Duodenal mucosa (tissue), 2 donors: ENCODE measurements around the gene SLC25A33.

ENCODE experiments used
- H3K27ac ChIP-seq: one replicate; pipeline ENCODE4 v1.7.0; 2013; ENCODE audit warnings: low read depth, low read length
- H3K27me3 ChIP-seq, 2 donors: one replicate each; pipeline ENCODE4 v1.7.0; 2013; ENCODE audit warnings: low read length in 2 of 2, control low read depth in 1 of 2; ENCODE audit not compliant: insufficient read depth in 2 of 2, control insufficient read depth in 1 of 2
- H3K36me3 ChIP-seq, 2 donors: one replicate each; pipeline ENCODE4 v1.7.0; 2013; ENCODE audit warnings: low read length in 2 of 2, control low read depth in 1 of 2; ENCODE audit not compliant: insufficient read depth in 2 of 2, control insufficient read depth in 1 of 2
- H3K4me1 ChIP-seq, 2 donors: one replicate each; pipeline ENCODE4 v1.7.0; 2013; ENCODE audit warnings: low read length in 2 of 2, control low read depth in 1 of 2; ENCODE audit not compliant: insufficient read depth in 2 of 2, control insufficient read depth in 1 of 2
- H3K4me3 ChIP-seq, 2 donors: one replicate each; pipeline ENCODE4 v1.7.0; 2013; ENCODE audit warnings: low read length in 2 of 2, low read depth in 1 of 2
- H3K9ac ChIP-seq, 2 donors: one replicate each; pipeline ENCODE4 v1.7.0; 2013; ENCODE audit warnings: low read length in 2 of 2, low read depth in 1 of 2
- H3K9me3 ChIP-seq, 2 donors: one replicate each; pipeline ENCODE4 v1.7.0; 2013; ENCODE audit warnings: low read length in 2 of 2, control low read depth in 1 of 2; ENCODE audit not compliant: control insufficient read depth in 1 of 2

The SLC25A33 gene

GRCh38 chr1:9599741-9600140 is 60.5 kb downstream of the SLC25A33 start:
- H3K27me3 ChIP-seq = no peaks in the 10 kb centered on the region
- H3K4me3 ChIP-seq = no peak overlapping the region
- H3K9me3 ChIP-seq = no peaks in the 10 kb centered on the region
- peaks cover 0 to 3% of the 10 kb centered on the region in 2 donors for H3K4me1 ChIP-seq
- H3K9ac ChIP-seq = no peak overlapping the region
- H3K27ac ChIP-seq = no peak overlapping the region
- peaks cover 15 to 53% of the 10 kb centered on the region in 2 donors for H3K36me3 ChIP-seq

GRCh38 chr1:9600861-9601834 is 61.9 kb downstream of the SLC25A33 start:
- no peak overlapping the region for H3K9ac ChIP-seq
- H3K4me1 ChIP-seq = peaks cover 0 to 3% of the 10 kb centered on the region in 2 donors
- no peak overlapping the region for H3K27ac ChIP-seq
- H3K27me3 ChIP-seq = no peaks in the 10 kb centered on the region
- no peak overlapping the region for H3K4me3 ChIP-seq
- peaks cover 15 to 57% of the 10 kb centered on the region in 2 donors for H3K36me3 ChIP-seq
- H3K9me3 ChIP-seq = no peaks in the 10 kb centered on the region

- Histone ChIP-seq H3K27ac (no peak overlapping the region), H3K36me3 (peaks cover 14 to 57% of the 10 kb centered on the region in 2 donors), H3K9ac (no peak overlapping the region), H3K9me3 (no peaks in the 10 kb centered on the region), H3K4me1 (no peaks in the 10 kb centered on the region), H3K4me3 (no peak overlapping the region), H3K27me3 (no peaks in the 10 kb centered on the region)
These were observed 62.9 kb downstream of the SLC25A33 start for GRCh38 chr1:9601942-9602793.

GRCh38 chr1:9602794-9603167 is 63.5 kb downstream of the SLC25A33 start:
- H3K9ac ChIP-seq = no peak overlapping the region
- no peaks in the 10 kb centered on the region for H3K27me3 ChIP-seq
- no peaks in the 10 kb centered on the region for H3K4me1 ChIP-seq
- no peaks in the 10 kb centered on the region for H3K9me3 ChIP-seq
- H3K36me3 ChIP-seq = peaks cover 10 to 51% of the 10 kb centered on the region in 2 donors
- no peak overlapping the region for H3K27ac ChIP-seq
- no peak overlapping the region for H3K4me3 ChIP-seq

GRCh38 chr1:9603307-9603706 is 64.0 kb downstream of the SLC25A33 start:
- Histone ChIP-seq H3K4me1 (no peaks in the 10 kb centered on the region), H3K9me3 (no peaks in the 10 kb centered on the region), H3K36me3 (peaks cover 11 to 46% of the 10 kb centered on the region in 2 donors), H3K27ac (no peak overlapping the region), H3K27me3 (no peaks in the 10 kb centered on the region), H3K9ac (no peak overlapping the region), H3K4me3 (no peak overlapping the region)

- Histone ChIP-seq H3K9ac (no peak overlapping the region), H3K4me1 (no peaks in the 10 kb centered on the region)
These were observed 64.8 kb downstream of the SLC25A33 start for GRCh38 chr1:9603766-9604753.

GRCh38 chr1:9604836-9605235 is 65.6 kb downstream of the SLC25A33 start:
- no peaks in the 10 kb centered on the region for H3K27me3 ChIP-seq
- H3K4me3 ChIP-seq = no peak overlapping the region
- H3K36me3 ChIP-seq = peaks cover 16 to 57% of the 10 kb centered on the region in 2 donors
- H3K9me3 ChIP-seq = no peaks in the 10 kb centered on the region
- H3K9ac ChIP-seq = no peak overlapping the region
- H3K27ac ChIP-seq = no peak overlapping the region
- no peaks in the 10 kb centered on the region for H3K4me1 ChIP-seq

More at GRCh38 chr1:9603766-9604753, 64.8 kb downstream of the SLC25A33 start:
- Histone ChIP-seq H3K36me3 (peaks cover 16 to 51% of the 10 kb centered on the region in 2 donors), H3K27me3 (no peaks in the 10 kb centered on the region), H3K4me3 (no peak overlapping the region), H3K9me3 (no peaks in the 10 kb centered on the region), H3K27ac (no peak overlapping the region)

GRCh38 chr1:9605946-9606455 is 66.7 kb downstream of the SLC25A33 start:
- H3K27ac ChIP-seq = no peak overlapping the region
- H3K36me3 ChIP-seq = peaks cover 15 to 58% of the 10 kb centered on the region in 2 donors
- H3K4me1 ChIP-seq = no peaks in the 10 kb centered on the region
- no peaks in the 10 kb centered on the region for H3K27me3 ChIP-seq
- H3K9me3 ChIP-seq = no peaks in the 10 kb centered on the region
- H3K4me3 ChIP-seq = no peak overlapping the region
- H3K9ac ChIP-seq = no peak overlapping the region

- no peaks in the 10 kb centered on the region for H3K9me3 ChIP-seq
These were observed 67.2 kb downstream of the SLC25A33 start for GRCh38 chr1:9606458-9606857.

More at GRCh38 chr1:9606458-9606857, 67.2 kb downstream of the SLC25A33 start:
- Histone ChIP-seq H3K4me3 (no peak overlapping the region), H3K9ac (no peak overlapping the region), H3K36me3 (peaks cover 11 to 54% of the 10 kb centered on the region in 2 donors), H3K27me3 (no peaks in the 10 kb centered on the region), H3K27ac (no peak overlapping the region), H3K4me1 (no peaks in the 10 kb centered on the region)
